T-helper 17 cell (primary cell): Measurements from ENCODE around the gene RBM34. TPM values are rescaled to one million over a fixed set of nuclear protein-coding genes. Genes with fewer than 3 reads are reported as not detected.

Experiments used
- ATAC-seq: fragments of 150-1000 bp; cut with Tn5 transposase; 2 replicates; pipeline ENCODE4 v1.10.0; 2021; ENCODE audit warnings: mild to moderate bottlenecking, moderate library complexity
- DNase-seq, 3 donors: peaks; one replicate each; pipeline versions ENCODE4 v3.0.0 to v3.0.0-alpha.2; 2020 to 2021
- H3K9me3 ChIP-seq: one replicate; pipeline ENCODE4 v1.7.0; 2013; ENCODE audit warnings: low read length, mild to moderate bottlenecking; ENCODE audit not compliant: control insufficient read depth, poor library complexity, severe bottlenecking
- H3K27ac Mint-ChIP-seq: one replicate; pipeline ENCODE4 v1.8.0; 2022; ENCODE audit warnings: mild to moderate bottlenecking, moderate library complexity, mixed read lengths
- H3K27me3 Mint-ChIP-seq: one replicate; pipeline ENCODE4 v1.8.0; 2022; ENCODE audit warnings: mixed read lengths
- H3K36me3 Mint-ChIP-seq: one replicate; pipeline ENCODE4 v1.8.0; 2022; ENCODE audit warnings: low read depth, mixed read lengths
- H3K4me1 Mint-ChIP-seq: one replicate; pipeline ENCODE4 v1.8.0; 2022; ENCODE audit warnings: mild to moderate bottlenecking, mixed read lengths
- H3K4me3 Mint-ChIP-seq: one replicate; pipeline ENCODE4 v1.8.0; 2022; ENCODE audit warnings: mild to moderate bottlenecking, moderate library complexity, mixed read lengths
- total RNA-seq, 4 donors: library from RNA in 2 of 4; stranded (reverse) in 2 of 4; gene quantifications; one replicate each; pipeline ENCODE4 v1.2.3 and lab custom pipeline; 2022 to 2026

Gene RBM34
- total RNA-seq, 2 donors from 2014 or later = 147 to 148 TPM

DNA sequence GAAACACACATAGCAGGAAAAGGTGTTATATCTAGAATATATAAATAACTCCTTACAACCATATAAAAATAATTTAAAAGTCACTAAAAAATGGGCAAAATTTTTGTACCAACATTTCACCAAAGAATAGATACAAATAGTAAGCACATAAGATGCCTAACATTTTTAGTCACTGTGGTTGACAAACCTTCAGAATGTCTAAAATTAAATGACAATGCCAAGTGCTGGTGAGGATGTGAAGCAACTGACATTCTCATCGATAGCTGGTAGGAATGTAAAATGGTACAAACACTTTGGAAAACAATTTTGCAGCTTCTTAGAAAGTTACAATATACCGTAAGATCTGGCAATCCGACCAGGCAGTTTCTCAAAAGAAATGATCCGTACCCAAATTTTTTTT lies 18.1 kb downstream of the RBM34 start:
- Mint-ChIP-seq H3K27me3 (no peaks in the 10 kb centered on the region), H3K4me1 (peaks cover 6% of the 10 kb centered on the region), H3K27ac (no peak overlapping the region), H3K36me3 (no peaks in the 10 kb centered on the region), H3K4me3 (no peak overlapping the region)
- no peak for ATAC-seq
- no peak for DNase-seq
- H3K9me3 ChIP-seq = no peaks in the 10 kb centered on the region

- Mint-ChIP-seq H3K4me3 (no peak overlapping the region), H3K36me3 (peaks cover 13% of the 10 kb centered on the region), H3K4me1 (peaks cover 4% of the 10 kb centered on the region), H3K27ac (peak overlapping the region; percentile 75), H3K27me3 (no peaks in the 10 kb centered on the region)
- H3K9me3 ChIP-seq = no peaks in the 10 kb centered on the region
- ATAC-seq (no peak), DNase-seq (no peak)
Observed at GRCh38 chr1:235139315-235139714, 21.7 kb downstream of the RBM34 start.

DNA sequence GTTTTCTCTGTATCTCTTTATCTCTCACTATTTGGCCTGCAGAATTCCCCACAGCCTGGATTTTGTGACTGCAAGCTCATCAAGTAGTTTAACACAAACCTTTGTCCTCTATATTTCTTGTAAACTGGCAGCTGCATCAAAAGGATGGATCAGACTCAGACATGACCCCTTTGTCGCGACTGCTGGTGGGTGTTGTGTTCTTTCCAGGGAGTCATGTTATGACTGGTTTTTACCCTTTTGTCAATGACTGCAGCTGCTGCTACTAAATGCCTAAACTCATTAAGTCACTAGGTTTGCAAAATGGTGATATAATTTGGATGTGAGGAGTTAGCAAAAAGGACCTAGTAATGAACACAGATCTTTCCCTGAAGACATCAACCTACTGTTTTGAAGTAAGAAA lies 22.2 kb downstream of the RBM34 start:
- no peaks in the 10 kb centered on the region for H3K9me3 ChIP-seq
- Mint-ChIP-seq H3K27me3 (no peaks in the 10 kb centered on the region), H3K27ac (peak overlapping the region; percentile 75), H3K36me3 (peaks cover 13% of the 10 kb centered on the region), H3K4me3 (no peak overlapping the region), H3K4me1 (peaks cover 4% of the 10 kb centered on the region)
- ATAC-seq (no peak), DNase-seq (no peak)

GRCh38 chr1:235136111-235136510 lies 24.9 kb downstream of the RBM34 start:
- H3K4me3 Mint-ChIP-seq = no peak overlapping the region
- H3K27me3 Mint-ChIP-seq = no peaks in the 10 kb centered on the region
- no peaks in the 10 kb centered on the region for H3K9me3 ChIP-seq
- H3K4me1 Mint-ChIP-seq = peaks cover 4% of the 10 kb centered on the region
- DNase-seq (no peak), ATAC-seq (no peak)
- H3K27ac Mint-ChIP-seq = no peak overlapping the region
- H3K36me3 Mint-ChIP-seq = peaks cover 13% of the 10 kb centered on the region

GRCh38 chr1:235134171-235134570 lies 26.9 kb downstream of the RBM34 start:
- peaks cover 13% of the 10 kb centered on the region for H3K36me3 Mint-ChIP-seq
- no peak overlapping the region for H3K4me3 Mint-ChIP-seq
- H3K9me3 ChIP-seq = no peaks in the 10 kb centered on the region
- H3K27me3 Mint-ChIP-seq = no peaks in the 10 kb centered on the region
- no peak for DNase-seq
- no peak for ATAC-seq
- peaks cover 3% of the 10 kb centered on the region for H3K4me1 Mint-ChIP-seq
- H3K27ac Mint-ChIP-seq = no peak overlapping the region

- no peak for ATAC-seq
- no peaks in the 10 kb centered on the region for H3K9me3 ChIP-seq
- no peak for DNase-seq
- peaks cover 13% of the 10 kb centered on the region for H3K36me3 Mint-ChIP-seq
- peaks cover 8% of the 10 kb centered on the region for H3K4me1 Mint-ChIP-seq
- H3K27ac Mint-ChIP-seq = no peak overlapping the region
- H3K27me3 Mint-ChIP-seq = no peaks in the 10 kb centered on the region
- no peak overlapping the region for H3K4me3 Mint-ChIP-seq
Observed at GRCh38 chr1:235133086-235133485, 28.0 kb downstream of the RBM34 start.

DNA sequence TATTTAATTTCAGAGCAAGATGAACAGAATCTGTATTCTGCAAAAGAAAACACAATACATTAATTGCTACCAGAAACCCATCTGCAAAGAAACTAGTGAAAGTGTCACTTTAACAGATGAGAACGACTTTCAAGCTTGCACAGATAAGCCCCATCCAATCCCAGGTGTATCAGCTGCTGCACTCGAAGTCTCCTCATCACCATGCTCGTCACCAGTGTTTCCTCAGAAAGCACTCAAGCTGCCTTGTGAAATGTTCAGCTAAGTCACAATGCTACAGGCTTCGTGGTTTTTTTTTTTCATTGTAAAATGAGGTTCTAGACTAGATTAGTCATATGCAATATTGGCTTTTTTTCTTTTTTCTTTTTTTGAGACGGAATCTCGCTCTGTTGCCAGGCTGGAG lies 29.1 kb downstream of the RBM34 start:
- no peaks in the 10 kb centered on the region for H3K9me3 ChIP-seq
- Mint-ChIP-seq H3K27ac (no peak overlapping the region), H3K4me3 (no peak overlapping the region), H3K36me3 (peaks cover 11% of the 10 kb centered on the region), H3K27me3 (no peaks in the 10 kb centered on the region), H3K4me1 (peaks cover 17% of the 10 kb centered on the region)
- ATAC-seq = no peak
- DNase-seq = no peak

- H3K9me3 ChIP-seq = no peaks in the 10 kb centered on the region
- Mint-ChIP-seq H3K4me1 (peaks cover 24% of the 10 kb centered on the region), H3K27me3 (no peaks in the 10 kb centered on the region), H3K27ac (peak overlapping the region; percentile 99), H3K4me3 (peak overlapping the region; percentile 28), H3K36me3 (peaks cover under 1% of the 10 kb centered on the region)
- DNase-seq (no peak), ATAC-seq (no peak)
Observed at GRCh38 chr1:235130766-235131270, 30.2 kb downstream of the RBM34 start.

- Mint-ChIP-seq H3K27ac (peak overlapping the region; percentile 99), H3K36me3 (no peaks in the 10 kb centered on the region), H3K27me3 (no peaks in the 10 kb centered on the region), H3K4me3 (peak overlapping the region; percentile 99), H3K4me1 (peaks cover 26% of the 10 kb centered on the region)
- no peaks in the 10 kb centered on the region for H3K9me3 ChIP-seq
- no peak for DNase-seq
- no peak for ATAC-seq
Observed at GRCh38 chr1:235129774-235130570, 31.1 kb downstream of the RBM34 start.

DNA sequence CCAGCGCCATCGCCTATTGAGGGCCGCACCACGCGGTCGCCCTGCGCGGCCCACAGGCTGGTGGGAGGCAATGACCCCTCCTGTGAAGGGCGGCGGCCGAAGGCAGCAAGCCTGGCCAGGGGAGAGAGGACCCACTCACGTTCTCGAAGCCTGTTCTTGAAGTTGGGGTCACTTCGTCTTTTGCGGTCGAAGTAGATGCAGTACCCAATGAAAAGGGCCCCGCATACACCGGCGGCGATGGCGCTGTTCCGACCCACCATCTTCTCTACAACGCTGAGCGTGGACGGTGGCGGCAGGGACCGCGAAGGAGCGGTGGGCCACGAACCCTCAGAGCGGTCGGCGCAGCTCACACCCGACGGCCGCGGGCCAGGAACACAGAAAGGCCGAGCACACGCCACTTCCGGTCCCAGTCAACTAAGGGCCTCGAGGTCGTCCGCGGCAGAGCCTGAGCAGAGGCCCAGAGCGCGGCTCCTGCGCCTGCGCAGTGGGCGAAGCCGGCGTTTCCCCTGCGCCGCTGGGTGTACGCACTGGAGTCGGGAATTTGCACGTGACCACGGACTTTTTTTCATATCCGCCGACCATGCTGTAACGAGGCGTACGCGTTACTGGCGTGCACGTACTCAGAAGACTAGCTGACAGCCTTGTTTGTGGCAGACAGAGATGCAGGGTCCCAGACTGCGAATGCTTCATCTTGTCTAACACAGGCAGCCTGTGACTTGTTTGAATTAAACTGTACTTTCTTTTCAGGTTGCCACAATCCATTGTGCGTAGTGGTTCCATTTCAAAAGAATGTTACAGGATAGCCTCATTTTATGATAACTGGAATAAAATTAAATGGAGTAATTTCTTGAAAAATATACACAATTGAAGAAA lies 32.4 kb downstream of the RBM34 start, which contains the start of gene TOMM20:
Gene TOMM20, minus strand, starts transcription at position 382 of the 873 bp plus-strand sequence. Its CDS starts 122 bp downstream, at position 260.
- DNase-seq (peak; percentile 91), ATAC-seq (peak; percentile 92)
- no peaks in the 10 kb centered on the region for H3K9me3 ChIP-seq
- no peaks in the 10 kb centered on the region for H3K36me3 Mint-ChIP-seq
- no peaks in the 10 kb centered on the region for H3K27me3 Mint-ChIP-seq
- H3K4me1 Mint-ChIP-seq = peaks cover 32% of the 10 kb centered on the region
- peak within 1 kb of the TSS; percentile 99 for H3K27ac Mint-ChIP-seq
- peak within 1 kb of the TSS; percentile 99 for H3K4me3 Mint-ChIP-seq

GRCh38 chr1:235127732-235128455 lies 33.2 kb downstream of the RBM34 start:
- Mint-ChIP-seq H3K36me3 (no peaks in the 10 kb centered on the region), H3K4me1 (peaks cover 38% of the 10 kb centered on the region), H3K4me3 (peak overlapping the region; percentile 99), H3K27me3 (no peaks in the 10 kb centered on the region), H3K27ac (peak overlapping the region; percentile 99)
- DNase-seq = no peak
- peak; percentile 5 for ATAC-seq
- H3K9me3 ChIP-seq = no peaks in the 10 kb centered on the region

DNA sequence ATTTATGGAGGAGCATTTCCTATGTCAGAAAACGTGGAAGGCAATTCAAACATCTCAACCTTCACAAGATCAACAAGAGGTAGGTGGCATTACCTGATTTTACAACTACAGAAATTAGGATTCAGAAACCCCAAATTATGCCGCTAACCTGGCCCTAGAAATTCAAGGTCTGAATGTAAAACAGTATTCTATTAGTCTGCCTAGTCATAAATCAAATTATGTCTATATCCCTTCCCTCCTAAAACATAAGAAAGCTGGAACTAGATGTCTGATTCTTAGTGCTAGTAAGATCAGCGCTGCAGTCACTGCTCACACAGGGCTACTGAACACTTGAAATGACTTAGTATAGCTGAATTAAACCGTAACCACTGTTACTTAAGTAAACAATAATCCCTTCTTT lies 33.8 kb downstream of the RBM34 start:
- H3K9me3 ChIP-seq = no peaks in the 10 kb centered on the region
- H3K4me1 Mint-ChIP-seq = peaks cover 44% of the 10 kb centered on the region
- H3K36me3 Mint-ChIP-seq = no peaks in the 10 kb centered on the region
- no peak for ATAC-seq
- H3K27ac Mint-ChIP-seq = peak overlapping the region; percentile 99
- no peak for DNase-seq
- peak overlapping the region; percentile 99 for H3K4me3 Mint-ChIP-seq
- no peaks in the 10 kb centered on the region for H3K27me3 Mint-ChIP-seq

- H3K4me1 Mint-ChIP-seq = peaks cover 47% of the 10 kb centered on the region
Observed at GRCh38 chr1:235124665-235125064, 36.4 kb downstream of the RBM34 start.

More at GRCh38 chr1:235124665-235125064, 36.4 kb downstream of the RBM34 start:
- ATAC-seq (no peak), DNase-seq (no peak)
- no peaks in the 10 kb centered on the region for H3K9me3 ChIP-seq
- Mint-ChIP-seq H3K27ac (peak overlapping the region; percentile 41), H3K36me3 (peaks cover 2% of the 10 kb centered on the region), H3K4me3 (no peak overlapping the region), H3K27me3 (no peaks in the 10 kb centered on the region)
